ENCODE results near the gene KEL.
"Not testable (repeated sequence)": the region's sequence is repeated elsewhere in the genome, so short reads cannot be mapped to it uniquely, and the experiment has no call there.

The KEL gene, protein sequence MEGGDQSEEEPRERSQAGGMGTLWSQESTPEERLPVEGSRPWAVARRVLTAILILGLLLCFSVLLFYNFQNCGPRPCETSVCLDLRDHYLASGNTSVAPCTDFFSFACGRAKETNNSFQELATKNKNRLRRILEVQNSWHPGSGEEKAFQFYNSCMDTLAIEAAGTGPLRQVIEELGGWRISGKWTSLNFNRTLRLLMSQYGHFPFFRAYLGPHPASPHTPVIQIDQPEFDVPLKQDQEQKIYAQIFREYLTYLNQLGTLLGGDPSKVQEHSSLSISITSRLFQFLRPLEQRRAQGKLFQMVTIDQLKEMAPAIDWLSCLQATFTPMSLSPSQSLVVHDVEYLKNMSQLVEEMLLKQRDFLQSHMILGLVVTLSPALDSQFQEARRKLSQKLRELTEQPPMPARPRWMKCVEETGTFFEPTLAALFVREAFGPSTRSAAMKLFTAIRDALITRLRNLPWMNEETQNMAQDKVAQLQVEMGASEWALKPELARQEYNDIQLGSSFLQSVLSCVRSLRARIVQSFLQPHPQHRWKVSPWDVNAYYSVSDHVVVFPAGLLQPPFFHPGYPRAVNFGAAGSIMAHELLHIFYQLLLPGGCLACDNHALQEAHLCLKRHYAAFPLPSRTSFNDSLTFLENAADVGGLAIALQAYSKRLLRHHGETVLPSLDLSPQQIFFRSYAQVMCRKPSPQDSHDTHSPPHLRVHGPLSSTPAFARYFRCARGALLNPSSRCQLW

DNA sequence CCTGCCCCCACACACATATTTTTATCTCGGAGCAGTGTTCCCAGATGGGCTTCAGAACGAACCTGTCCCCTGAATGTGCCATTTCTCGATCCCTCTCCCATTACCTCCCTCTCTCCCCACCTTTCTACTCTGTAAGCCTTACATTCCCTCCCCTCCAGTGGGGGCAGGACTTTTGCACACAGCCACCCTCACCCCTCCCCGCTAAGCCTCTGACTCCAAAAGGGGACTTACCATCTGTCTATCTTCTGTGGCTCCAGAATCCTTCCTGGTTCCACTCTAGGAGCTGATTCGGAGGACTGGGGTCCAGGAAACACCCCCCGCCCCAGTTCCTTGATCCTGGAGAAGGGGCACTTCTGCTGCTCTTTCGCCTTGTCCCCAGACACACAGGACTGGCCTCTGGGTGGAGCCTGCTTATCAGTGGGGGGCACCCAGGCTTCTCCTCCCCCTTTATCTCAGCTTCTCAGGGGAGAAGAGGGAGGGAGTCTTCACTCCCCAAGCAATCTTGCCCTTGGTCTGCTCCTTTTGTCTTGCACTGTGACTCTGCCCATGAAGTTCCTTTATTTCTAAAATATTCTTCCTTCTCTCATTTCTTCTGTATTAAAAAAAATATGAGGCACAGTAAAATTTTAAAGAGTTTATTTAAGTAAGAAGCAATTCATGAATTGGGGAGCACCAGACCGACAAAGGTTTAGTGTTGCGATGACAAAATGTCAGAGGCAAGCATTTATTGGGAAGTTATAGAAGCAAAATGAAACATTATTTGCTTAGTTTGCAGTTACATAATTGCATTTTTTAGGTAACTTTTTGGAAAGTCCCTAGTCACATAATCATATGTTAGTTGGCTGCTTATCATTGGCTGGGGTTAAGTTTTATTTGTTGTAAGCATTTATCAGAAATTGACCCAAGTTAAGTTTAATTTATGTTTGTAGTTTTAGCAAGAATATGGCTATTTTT lies at the start of gene KEL:
KEL (minus strand) TSS at position 391 of the 954 bp plus-strand sequence; CDS start at position 234, 157 bp downstream.
- DNase-seq: no peak

GRCh38 chr7:143008007-143008901 lies 46.1 kb upstream of the KEL start:
- DNase-seq: no peak

GRCh38 chr7:143005632-143006260 lies 43.6 kb upstream of the KEL start:
- DNase-seq: no peak

DNA sequence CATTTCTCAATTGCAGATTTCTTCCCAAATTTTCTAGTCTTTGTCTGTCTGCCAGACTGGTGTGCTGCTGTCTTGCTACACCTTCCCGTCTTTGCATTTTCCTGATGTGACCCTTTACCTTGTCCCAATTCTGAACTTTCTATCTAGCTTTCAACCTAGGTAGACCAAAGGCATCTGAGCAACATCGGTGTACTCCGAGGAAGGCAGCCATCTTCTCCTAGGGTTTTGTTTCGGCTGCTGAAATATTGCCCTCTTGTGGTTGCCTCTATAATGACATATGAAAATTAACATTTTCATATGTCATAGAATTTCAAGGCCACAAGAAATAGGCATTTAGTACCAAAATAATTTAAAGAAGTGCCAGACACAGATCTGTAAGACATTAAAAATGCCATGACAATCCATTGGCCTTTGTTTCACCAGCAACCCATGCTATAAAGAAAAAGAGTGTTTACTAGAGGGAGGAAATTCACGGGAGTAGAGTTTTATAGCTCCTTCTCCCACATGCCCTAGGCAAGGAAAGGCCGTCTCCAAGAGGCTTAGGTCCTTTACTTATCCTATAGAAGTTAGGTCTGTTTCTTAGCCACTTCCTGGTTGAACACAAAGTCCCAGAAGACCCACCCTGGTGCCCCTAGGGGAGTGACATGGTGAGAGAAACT lies 41.4 kb upstream of the KEL start:
- no peak for DNase-seq

GRCh38 chr7:143002898-143003297 lies 40.7 kb upstream of the KEL start:
- DNase-seq: no peak

GRCh38 chr7:143002106-143002505 lies 39.9 kb upstream of the KEL start:
- no peak for DNase-seq

DNA sequence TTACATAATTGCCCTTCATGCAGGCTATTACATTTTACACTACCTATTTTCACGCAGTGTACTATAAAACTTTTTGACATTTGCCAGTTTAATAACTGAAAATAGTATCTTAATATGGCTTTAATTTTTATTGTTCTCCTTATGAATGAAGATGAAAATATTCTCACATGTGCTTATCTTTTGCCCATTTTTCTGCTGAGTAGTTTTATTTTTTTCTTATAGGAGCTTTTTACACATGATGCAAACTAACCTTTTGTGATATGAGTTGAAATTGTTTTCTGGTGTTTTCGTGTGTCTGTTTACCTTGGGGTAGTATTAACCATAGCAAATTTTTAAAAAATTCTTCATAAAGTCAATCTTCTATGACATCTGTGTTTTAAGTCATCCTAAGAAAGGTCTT lies 38.5 kb upstream of the KEL start:
- DNase-seq: no peak

GRCh38 chr7:142999793-143000192 lies 37.6 kb upstream of the KEL start:
- DNase-seq: no peak

- DNase-seq: no peak
Measured at GRCh38 chr7:142998966-142999365, 36.8 kb upstream of the KEL start.

- DNase-seq: no peak
Measured at GRCh38 chr7:142997456-142997989, 35.4 kb upstream of the KEL start.

DNA sequence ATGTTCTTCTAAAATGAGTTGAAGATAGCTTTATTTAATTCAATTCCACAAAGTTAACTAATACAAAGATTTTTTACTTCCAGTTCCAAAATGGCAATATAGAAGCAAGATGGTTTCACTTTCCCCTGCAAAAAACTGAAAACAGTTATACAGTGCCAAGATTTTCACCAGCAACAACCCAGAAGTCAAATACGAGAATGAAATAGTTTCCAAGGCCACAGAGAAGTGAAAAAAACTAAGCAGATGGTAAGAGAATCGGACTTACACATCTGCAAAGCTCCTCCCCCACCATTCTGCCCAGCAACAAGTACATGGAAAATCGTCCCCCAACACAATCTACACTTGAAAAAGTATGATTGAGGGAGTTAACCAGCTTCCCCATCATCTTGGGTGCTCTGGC lies 30.3 kb upstream of the KEL start:
- no peak for DNase-seq

DNA sequence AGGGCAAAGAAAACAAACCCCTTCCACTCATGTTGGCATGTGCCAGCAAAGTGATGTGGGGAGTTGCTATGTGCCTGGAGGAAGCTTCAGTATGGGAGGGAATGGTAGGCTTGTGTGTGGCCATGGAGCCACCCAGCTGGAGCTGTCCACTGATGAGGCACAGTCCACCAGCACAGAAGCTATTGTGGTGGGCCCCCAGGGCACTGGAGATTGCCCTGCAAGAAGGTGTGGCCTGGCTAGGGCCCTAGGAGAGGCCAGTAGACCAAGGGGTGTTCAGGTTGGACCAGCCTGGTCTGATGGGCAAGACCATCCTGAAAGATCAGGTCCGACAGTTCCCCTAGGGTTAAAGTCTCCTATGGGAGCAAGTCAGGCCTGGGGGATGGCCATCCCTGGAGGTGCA lies 22.1 kb upstream of the KEL start:
- DNase-seq: no peak

- DNase-seq: no peak
Measured at GRCh38 chr7:142983825-142984224, 21.7 kb upstream of the KEL start.

DNA sequence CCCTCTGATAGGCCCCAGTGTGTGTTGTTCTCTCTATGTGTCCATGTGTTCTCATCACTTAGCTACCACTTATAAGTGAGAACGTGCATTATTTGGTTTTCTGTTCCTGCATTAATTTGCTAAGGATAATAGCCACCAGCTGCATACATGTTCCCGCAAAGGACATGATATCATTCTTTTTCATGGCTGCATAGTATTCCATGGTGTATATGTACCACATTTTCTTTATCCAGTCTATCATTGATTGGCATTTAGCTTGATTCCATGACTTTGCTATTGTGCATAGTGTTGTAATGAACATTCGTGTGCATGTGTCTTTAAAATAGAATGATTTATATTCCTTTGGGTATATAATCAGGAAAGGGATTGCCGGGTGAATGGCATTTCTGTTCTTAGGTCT lies 16.2 kb upstream of the KEL start:
- not testable (repeated sequence) for DNase-seq

GRCh38 chr7:142974626-142975025 lies 12.5 kb upstream of the KEL start:
- DNase-seq: no peak

- no peak for DNase-seq
Measured at GRCh38 chr7:142969183-142969582, 7.0 kb upstream of the KEL start.

DNA sequence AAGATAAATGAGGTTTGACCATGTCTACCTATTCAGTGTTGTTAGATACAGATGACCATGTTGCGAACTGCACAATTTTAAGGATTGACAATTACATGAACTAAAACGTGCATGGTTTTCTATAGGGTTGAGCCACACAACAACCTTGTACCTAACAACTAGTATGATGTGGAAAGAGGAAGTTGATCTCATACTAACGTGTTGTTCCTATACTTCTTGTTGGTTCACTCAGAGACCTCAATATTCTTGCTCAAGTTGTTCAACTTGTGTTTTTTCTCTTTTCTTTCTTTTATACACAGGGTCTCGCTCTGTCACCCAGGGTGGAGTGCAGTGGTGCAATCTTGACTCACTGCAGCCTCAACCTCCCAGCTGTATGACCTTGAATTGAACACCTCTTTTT lies 6.1 kb upstream of the KEL start:
- DNase-seq: no peak

GRCh38 chr7:142964502-142965246 lies 2.5 kb upstream of the KEL start:
- DNase-seq: no peak

- DNase-seq: no peak
Measured at GRCh38 chr7:142963993-142964392, 1.8 kb upstream of the KEL start.

DNA sequence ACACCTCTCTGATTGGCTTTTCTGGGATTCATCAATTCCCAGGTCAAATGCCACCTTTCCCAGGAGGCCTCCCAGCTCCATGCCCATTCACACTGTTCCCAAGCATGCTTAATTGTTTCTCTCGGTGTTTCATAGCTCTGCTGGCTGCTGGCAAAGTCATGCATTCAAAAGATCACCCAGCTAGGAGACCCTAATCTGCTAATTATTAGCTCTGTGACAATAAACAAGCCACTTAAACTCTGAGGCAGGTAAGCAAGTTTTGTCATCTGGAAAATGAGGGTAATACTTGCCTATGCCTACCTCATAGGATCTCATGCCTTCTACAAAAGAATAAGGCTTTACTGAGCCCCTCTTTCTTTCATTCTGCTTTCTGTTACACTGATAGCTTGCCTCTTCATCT lies 828 bp upstream of the KEL start:
- no peak for DNase-seq
